Retina (tissue), 1 donor: Measurements from ENCODE around the gene RNF167.
A peak's percentile ranks its signal among the peaks of the same experiment; 100 is the strongest.
"Not testable (repeated sequence)": the region's sequence is repeated elsewhere in the genome, so short reads cannot be mapped to it uniquely, and the experiment has no call there.

Experiments used
- DNase-seq: peaks from one replicate; pipeline ENCODE4 v3.0.0-alpha.2; 2016

RNF167 gene

DNA sequence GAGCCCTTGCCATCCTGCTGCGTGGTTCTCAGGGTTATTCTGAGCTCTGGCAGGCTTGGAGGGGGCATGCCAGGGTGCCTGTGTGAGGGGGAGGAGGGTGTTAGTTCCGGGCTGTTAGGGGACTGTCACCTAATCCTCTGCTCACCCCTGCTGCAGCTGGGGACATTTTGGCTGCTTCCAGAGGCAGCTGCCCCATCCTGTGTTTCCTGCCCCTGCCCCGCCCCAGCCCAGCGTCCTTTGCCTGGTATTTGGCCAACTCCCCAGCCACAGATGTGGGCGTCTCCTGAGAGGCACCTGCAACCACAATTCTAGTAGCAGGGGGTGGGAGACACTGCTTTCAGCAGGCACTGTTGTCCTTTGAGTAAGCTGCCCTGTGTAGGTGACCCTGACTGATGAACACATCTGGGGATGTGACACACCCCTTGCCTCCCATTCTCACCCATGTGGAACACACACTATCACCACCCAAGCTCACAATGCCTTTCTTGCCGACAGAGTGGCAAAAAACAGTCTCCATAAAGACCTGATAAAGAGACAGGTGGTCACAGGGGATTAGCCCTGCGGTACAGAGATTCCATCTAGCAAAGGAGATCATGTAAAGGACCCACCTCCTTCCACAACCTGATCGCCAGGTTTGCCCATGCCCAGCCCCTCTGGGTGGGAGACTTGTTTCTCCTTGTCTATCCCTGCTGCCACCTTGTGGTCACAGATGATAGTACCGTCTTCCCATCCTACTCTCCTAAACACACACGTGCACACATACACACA lies 36.8 kb upstream of the RNF167 start, which contains the start of gene CHRNE:
CHRNE (minus strand) TSS at position 48 of the 768 bp plus-strand sequence; CDS start at position 13, 35 bp downstream.
- DNase-seq = peak; percentile 80

DNA sequence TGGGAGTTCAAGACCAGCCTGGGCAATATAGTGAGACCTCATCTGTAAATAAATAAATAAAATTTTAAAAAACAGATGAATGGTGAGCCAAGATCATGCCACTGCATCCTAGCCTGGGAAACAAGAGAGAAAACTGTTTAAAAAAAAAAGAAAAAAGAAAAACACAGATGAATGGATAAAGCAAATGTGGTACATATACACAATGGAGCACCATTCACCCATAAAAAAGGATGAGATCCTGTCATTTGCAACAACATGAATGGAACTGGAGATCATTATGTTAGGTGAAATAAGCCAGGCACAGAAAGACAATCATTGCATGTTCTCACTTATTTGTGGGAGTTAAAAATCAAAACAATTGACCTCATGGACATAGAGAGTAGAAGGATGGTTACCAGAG lies 33.4 kb upstream of the RNF167 start:
- DNase-seq = not testable (repeated sequence)

DNA sequence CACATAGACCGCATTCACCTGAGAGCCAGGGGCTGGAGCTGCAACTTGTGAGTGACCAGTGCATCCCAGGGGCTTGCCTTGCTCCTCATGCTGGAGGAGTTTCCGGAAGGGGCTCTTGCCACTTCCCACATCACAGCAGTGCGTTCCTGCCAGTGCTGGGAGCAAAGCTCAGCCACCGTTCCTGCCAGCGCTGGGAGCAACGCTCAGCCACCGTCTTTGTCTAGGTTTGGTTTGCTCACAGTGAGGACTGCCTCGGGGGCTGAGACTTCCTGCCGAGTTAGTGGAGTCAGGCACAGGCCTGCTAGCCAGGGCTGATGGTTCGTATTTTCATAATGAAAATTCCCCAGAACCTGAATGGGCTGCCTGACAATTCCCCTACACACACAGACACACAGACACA lies 31.8 kb upstream of the RNF167 start:
- peak; percentile 28 for DNase-seq

DNA sequence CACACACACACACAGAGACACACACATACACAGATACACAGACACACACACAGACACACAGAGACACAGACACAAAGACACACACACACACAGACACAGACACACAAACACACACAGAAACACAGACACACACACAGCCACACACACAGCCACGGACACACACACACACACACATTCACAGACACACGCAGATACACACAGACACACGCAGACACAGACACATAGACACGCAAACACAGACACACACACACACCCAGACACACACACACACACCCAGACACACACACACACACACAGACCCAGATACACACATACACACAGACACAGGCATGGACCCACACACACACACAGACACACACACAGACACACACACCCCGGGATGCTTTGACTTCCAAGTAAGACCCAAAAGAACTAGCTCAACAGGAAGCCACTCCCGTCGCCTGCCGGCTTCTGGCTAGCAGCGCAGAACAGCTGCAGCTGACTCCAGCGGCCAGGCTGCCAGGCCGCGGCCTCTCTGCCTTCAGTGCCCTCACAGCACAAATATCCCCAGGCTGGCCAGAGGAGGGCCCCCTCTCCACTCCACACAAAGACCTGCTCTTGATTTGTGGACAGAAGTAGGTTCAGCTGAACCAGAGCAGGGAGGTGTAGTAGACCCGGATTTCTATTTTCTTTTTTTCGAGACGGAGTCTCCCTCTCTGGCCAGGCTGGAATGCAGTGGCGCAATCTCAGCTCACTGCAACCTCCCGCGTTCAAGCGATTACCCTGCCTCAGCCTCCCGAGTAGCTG lies 31.2 kb upstream of the RNF167 start:
- DNase-seq = peak; percentile 90

DNA sequence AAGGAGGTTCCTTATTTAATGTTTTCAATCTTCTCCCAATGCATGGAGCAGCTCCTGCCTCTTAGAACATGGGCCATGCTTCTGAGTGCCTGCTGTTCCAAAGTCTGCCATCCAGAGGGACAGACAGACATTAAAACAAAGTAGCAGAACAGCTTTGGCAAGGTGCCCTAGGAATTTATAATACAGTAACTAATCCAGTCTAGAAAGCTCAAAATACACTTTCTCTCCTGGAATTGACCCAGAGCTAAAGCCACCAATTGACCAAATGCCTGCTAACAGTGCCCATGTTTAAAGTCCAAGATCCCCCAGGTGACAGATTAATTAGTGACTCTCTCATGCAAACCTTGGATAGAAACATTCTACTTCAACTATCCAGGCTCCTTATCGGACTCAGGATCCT lies 26.1 kb upstream of the RNF167 start:
- no peak for DNase-seq

DNA sequence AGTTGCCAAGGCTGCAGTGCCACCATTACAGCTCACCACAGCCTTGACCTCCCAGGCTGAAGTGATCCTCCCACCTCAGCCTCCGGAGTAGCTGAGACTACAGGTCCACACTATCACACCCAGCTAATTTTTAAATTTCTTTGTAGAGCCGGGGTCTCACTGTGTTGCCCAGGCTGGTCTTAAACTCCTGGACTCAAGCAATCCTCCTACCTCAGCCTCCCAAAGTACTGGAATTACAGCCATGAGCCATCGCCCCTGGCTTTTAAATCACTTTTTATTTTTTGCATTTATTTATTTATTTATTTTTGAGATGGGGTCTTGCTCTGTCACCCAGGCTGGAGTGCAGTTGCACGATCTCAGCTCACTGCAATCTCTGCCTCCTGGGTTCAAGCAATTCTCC lies 25.5 kb upstream of the RNF167 start:
- not testable (repeated sequence) for DNase-seq

DNA sequence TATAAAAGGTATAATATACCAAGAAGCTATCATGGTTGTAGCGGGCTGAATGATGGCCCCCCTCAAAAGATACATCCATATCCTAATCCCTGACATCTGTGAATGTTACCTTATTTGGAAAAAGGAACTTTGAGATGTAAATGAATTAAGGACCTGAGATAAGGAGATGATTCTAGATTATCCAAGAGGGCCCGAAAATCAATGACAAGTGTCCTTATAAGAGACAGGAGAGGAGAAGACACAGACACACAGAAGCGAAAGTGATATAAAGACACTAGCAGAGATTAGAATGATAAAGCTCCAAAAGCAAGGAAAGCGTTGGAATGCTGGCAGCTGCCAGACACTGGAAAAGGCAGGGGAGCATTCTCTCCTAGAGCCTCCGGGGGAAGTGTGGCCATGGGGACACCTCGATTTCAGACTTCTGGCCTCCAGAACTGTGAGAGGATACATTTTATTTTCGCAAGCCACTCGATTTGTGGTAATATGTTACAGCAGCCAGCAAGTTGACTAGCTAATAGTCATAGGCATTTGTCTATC lies 20.5 kb upstream of the RNF167 start:
- DNase-seq = no peak

DNA sequence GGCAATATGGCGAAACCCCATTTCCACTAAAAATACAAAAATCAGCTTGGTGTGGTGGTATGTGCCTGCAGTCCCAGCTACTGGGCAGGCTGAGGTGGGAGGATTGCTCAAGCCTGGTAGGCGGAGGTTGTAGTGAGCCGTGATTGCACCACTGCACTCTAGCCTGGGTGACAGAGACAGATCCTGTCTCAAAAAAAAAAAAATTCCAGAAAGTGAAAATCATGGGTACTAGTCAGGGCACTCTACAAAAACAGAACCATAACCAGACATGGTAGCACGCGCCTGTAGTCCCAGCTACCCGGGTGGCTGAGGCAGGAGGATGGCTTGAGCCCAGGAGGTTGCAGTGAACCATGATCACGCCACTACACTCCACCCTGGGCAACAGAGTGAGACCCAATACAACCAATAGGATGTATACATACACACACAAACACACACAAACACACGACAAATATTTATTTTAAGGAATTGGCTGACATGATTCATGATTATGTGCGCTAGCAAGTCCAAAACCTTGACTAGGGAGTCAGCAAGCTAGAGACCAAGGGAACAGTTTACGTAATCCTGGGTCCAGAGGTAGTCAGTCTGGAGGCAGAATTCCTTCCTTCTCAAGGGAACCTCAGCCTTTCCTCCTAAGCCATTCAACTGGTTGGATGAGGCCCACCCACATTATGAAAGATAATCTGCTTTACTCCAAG lies 19.6 kb upstream of the RNF167 start:
- no peak for DNase-seq

DNA sequence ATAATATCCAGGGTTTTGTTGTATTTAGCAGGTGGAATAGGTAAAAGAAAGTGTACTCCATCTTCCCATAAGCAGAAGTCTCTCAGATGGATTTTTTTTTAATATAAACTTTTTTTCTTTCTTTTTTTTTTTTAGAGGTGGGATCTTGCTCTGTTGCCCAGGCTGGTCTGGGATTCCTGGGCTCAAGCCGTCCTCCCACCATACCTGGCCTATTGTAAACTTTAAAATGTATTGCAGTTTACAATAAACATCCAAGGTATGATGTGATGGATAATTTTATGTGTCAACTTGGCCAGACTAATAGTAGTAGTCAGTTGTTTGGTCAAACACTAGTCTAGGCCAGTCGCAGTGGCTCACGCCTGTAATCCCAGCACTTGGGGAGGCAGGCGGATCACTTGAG lies 18.7 kb upstream of the RNF167 start:
- no peak for DNase-seq

DNA sequence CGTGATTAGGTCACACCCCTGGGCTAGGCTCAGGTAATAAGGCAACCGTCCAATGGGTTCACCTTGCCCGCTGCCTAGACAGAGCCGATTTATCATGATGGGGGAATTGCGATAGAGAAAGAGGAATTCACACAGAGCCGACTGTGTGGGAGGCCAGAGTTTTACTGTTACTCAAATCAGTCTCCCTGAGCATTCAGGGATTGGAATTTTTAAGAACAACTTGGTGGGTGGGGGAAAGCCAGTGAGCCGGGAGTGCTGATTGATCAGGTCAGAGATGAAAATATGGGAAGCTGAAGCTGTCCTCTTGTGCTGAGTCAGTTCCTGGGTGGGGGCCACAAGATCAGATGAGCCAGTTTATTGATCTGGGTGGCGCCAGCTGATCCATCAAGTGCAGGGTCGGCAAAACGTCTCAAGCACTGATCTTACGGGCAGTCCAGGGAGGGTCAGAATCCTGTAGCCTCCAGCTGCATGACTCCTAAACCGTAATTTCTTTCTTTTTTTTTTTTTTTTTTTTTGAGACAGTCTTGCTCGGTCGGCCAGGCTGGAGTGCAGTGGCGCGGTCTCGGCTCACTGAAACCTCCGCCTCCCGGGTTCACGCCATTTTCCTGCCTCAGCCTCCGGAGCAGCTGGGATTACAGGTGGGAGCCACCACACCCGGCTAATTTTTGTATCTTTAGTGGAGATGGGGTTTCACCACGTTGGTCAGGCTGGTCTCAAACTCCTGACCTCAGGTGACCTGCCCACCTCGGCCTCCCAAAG lies 13.3 kb upstream of the RNF167 start:
- not testable (repeated sequence) for DNase-seq

DNA sequence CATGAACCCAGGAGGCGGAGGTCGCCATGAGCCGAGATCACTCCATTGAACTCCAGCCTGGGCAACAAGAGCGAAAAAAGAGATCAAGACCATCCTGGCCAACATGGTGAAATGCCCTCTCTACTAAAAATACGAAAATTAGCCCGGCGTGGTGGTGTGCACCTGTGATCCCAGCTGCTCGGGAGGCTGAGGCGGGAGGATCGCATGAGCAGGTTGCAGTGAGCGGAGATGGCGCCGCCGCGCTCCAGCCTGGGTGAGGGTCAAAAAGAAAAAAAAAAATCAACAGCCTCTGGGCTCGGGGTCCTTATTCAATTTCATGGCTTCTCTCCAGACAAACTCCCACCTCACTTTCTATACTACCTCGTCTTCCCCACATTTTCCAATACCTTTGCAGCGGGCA lies 11.2 kb upstream of the RNF167 start:
- DNase-seq = no peak

DNA sequence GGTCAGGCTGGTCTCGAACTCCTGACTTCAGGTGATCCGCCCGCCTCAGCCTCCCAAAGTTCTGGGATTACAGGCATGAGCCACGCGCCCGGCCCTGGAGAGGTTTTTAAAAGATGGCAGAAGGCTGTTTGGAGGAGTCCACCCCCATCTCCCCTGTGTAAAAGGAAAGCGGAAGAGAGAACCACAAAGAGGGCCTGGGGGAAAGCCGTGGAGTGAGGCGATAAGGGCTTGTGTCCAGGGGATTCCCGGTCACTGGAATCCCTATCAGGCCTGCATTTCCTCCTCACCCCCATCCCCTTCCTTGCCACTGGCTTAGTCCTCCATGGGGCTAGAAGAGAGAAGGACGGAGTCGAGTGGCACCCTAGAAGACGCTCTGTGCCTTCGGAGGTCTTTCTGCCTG lies 8.1 kb upstream of the RNF167 start, which contains the start of gene GP1BA:
GP1BA (plus strand) TSS at position 315 of the 400 bp plus-strand sequence. CDS start 328 bp downstream, outside the sequence.
- no peak for DNase-seq

DNA sequence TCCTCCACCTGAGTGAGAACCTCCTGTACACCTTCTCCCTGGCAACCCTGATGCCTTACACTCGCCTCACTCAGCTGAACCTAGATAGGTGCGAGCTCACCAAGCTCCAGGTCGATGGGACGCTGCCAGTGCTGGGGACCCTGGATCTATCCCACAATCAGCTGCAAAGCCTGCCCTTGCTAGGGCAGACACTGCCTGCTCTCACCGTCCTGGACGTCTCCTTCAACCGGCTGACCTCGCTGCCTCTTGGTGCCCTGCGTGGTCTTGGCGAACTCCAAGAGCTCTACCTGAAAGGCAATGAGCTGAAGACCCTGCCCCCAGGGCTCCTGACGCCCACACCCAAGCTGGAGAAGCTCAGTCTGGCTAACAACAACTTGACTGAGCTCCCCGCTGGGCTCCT lies 7.3 kb upstream of the RNF167 start:
- DNase-seq = no peak

DNA sequence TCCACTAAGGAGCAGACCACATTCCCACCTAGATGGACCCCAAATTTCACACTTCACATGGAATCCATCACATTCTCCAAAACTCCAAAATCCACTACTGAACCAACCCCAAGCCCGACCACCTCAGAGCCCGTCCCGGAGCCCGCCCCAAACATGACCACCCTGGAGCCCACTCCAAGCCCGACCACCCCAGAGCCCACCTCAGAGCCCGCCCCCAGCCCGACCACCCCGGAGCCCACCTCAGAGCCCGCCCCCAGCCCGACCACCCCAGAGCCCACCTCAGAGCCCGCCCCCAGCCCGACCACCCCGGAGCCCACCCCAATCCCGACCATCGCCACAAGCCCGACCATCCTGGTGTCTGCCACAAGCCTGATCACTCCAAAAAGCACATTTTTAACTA lies 6.4 kb upstream of the RNF167 start:
- DNase-seq = no peak

DNA sequence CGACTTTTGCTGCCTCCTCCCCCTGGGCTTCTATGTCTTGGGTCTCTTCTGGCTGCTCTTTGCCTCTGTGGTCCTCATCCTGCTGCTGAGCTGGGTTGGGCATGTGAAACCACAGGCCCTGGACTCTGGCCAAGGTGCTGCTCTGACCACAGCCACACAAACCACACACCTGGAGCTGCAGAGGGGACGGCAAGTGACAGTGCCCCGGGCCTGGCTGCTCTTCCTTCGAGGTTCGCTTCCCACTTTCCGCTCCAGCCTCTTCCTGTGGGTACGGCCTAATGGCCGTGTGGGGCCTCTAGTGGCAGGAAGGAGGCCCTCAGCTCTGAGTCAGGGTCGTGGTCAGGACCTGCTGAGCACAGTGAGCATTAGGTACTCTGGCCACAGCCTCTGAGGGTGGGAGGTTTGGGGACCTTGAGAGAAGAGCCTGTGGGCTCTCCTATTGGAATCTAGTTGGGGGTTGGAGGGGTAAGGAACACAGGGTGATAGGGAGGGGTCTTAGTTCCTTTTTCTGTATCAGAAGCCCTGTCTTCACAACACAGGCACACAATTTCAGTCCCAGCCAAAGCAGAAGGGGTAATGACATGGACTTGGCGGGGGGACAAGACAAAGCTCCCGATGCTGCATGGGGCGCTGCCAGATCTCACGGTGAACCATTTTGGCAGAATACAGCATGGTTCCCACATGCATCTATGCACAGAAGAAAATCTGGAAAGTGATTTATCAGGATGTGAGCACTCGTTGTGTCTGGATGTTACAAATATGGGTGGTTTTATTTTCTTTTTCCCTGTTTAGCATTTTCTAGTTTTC lies 5.7 kb upstream of the RNF167 start:
- DNase-seq = no peak

DNA sequence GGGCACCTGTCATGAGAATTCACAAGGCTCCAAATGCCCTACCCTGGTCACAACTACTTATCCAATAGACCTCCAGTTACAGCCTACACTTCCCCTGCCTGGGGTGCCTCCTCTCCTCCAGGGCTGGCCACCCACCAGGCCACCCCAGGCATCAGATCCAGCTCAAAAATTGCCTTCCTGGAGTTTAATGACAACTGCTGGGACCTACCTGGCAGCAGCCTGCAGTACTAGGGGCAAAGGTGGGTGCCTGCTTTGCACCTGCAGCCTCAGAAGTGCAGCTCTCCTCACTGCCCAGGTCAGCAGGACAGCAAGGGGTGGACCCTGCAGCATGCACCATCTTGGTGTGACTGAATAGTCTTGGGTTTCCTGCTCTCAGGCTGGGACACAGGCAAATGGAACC lies 4.4 kb upstream of the RNF167 start:
- no peak for DNase-seq

DNA sequence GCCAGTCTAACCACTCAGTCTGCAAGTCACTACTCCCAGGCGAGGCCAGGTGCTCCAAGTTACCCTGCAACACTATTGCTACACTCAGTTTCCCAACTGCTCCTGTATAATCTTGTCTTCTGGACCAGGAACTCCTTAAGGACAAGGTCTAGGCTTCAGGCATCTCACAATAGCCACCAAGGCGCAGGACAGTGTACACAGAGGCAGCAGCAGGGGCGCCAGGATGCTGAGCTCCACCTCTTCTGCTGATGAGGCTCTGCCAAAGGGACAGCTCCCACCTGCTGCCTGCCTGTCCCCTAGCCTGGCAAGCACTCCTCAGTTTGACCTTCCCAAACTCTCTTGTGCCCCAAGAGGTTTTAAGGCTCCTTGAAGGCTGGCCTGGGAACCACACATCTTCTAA lies 3.6 kb upstream of the RNF167 start:
- no peak for DNase-seq

DNA sequence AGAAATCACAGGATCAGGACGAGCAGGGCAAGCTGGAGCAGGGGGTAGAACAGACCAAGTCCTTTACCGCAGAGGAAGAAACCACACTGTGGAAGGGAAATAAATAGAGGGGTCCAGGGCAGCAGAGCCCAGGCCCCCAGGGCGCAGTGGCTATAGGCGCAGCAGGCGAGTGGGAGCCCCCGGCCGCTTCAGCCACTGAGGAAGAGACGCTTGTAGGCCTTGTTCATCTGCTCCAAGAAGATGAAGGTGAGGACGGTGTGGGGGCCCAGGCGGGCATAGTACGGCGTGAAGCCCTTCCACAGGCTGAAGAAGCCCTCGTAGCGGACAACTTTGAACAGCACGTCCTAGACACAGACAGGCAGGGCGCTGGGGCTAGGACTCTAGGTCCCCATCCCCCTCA lies 2.5 kb upstream of the RNF167 start:
- no peak for DNase-seq

DNA sequence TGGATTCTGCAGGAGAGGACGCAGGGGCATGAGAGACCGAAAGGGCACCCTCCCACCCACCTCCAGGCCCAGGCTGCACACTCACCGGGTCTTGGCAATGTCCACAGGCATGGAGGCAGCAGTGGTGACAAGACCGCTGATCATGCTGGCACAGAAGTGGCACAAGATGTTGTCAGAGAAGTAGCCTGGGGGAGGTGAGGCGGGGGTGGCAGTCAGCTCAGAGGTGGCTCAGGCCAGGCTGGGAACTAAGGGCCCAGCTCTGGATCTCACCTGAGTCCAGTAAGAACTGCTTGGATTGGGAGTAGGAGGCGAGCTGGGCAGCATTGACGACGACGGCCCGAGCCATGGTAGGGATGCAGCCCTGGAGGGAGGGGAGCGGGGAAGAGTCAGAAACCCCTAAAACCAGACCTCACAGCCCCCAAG lies 2.0 kb upstream of the RNF167 start:
- DNase-seq = no peak

DNA sequence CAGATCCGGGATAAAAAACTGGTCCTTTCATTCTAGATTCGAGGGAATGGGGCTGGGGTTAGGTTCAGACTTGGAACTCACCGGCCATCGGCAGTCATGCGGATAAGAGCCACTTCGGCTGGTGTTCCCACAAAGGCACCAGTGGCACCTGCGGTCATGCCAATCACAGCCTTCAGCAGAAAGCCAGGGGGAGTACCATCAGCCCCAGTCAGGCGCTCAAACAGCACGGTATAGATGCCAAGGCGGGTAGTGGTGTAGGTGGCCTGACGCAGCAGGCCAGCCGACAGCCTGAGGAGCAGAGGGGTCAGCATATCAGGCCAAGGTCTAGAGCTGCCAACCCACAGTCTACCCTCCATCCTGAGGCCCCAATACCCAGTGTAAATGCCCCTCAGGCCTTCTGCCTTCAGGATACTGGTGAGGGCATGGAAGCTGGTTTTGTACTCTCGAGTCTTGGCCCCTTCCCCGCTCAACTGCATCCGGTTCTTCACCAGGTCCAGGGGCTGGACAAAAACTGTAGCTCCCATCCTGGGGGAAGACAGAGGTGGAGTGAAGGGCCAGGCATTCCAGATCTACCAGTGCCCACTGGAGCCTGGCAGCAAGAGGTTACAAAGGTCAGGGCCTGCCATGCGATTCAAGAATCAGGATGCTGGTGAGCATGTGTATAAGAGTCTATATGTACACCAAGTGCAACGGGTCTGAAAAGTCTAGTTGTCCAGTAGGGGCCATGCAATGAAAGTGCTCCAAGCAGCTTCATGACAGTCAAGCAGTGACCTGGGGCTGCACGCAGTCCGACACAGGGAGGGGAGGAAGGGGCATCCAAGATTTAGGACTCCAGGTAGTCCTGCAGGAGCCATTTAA lies 1.2 kb upstream of the RNF167 start:
- DNase-seq = no peak

DNA sequence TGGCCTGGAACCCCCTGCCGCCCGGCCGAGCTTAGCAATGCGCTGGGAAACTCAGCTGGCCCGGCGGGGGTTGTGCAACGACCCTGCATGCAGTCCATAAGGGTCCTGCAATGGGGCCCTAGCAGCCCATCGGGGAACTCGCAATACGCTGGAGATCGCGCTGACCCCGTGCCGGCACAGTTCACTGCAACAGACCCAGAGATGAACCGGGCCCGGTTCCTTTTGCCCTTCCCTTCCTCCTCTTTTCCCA lies 597 bp upstream of the RNF167 start:
- no peak for DNase-seq
